H1 (cell line): ENCODE measurements around the gene EPHB3. TPM values are rescaled to one million over a fixed set of nuclear protein-coding genes. Genes with fewer than 3 reads are reported as not detected.

ENCODE experiments used
- CTCF ChIA-PET: fragments of 300-600 bp; sonication (Branson Sonifier 250); formaldehyde crosslinking; loops from one replicate; lab custom pipeline; 2021; ENCODE audit not compliant: partially characterized antibody; lab: Charles Lee
- POLR2A ChIA-PET: fragments of 300-600 bp; sonication (Branson Sonifier 250); formaldehyde crosslinking; loops from one replicate; lab custom pipeline; 2021; ENCODE audit warnings: inconsistent platforms; ENCODE audit not compliant: partially characterized antibody; lab: Charles Lee
- DNase-seq, 2 experiments: peaks; one replicate each; pipeline versions ENCODE4 v3.0.0 to v3.0.0-alpha.2; 2010 to 2022; ENCODE audit warnings: low spot score in 2 of 2, low read depth in 1 of 2, mixed read lengths in 1 of 2
- FAIRE-seq: peaks from 2 replicates; lab custom pipeline; 2011; peaks lifted over from hg19 to GRCh38; lab: Jason Lieb, UNC
- H2AFZ ChIP-seq: 2 replicates; pipeline ENCODE4 v1.8.1; 2012; ENCODE audit warnings: low read length, inconsistent platforms
- H2AK5ac ChIP-seq: 2 replicates; pipeline ENCODE4 v1.6.1; 2013; ENCODE audit warnings: low read depth, low read length
- H2BK120ac ChIP-seq: replicated peaks from 2 replicates; pipeline ENCODE3; 2013; ENCODE audit warnings: low read depth, low read length, inconsistent platforms
- H2BK12ac ChIP-seq: 2 replicates; pipeline ENCODE4 v1.6.1; 2013; ENCODE audit warnings: low read depth, low read length
- H2BK15ac ChIP-seq: 2 replicates; pipeline ENCODE4 v1.6.1; 2013; ENCODE audit warnings: low read length
- H2BK20ac ChIP-seq: 2 replicates; pipeline ENCODE4 v1.6.1; 2013; ENCODE audit warnings: low read length
- H2BK5ac ChIP-seq: 2 replicates; pipeline ENCODE4 v1.6.1; 2013; ENCODE audit warnings: low read depth, low read length
- H3K14ac ChIP-seq: 2 replicates; pipeline ENCODE4 v1.6.1; 2013; ENCODE audit warnings: inconsistent platforms; ENCODE audit not compliant: insufficient read length
- H3K18ac ChIP-seq: 2 replicates; pipeline ENCODE4 v1.6.1; 2013; ENCODE audit warnings: low read length; ENCODE audit errors: extremely low read depth
- H3K23ac ChIP-seq: 2 replicates; pipeline ENCODE4 v1.6.1; 2013; ENCODE audit warnings: inconsistent platforms; ENCODE audit not compliant: insufficient read length
- H3K23me2 ChIP-seq: 2 replicates; pipeline ENCODE4 v1.6.1; 2013; ENCODE audit warnings: low read depth, low read length
- H3K27ac ChIP-seq: 2 replicates; pipeline ENCODE4 v1.6.1; 2011; ENCODE audit warnings: low read depth, low read length, inconsistent platforms
- H3K27me3 ChIP-seq, 4 experiments: replicated peaks in 1 of 4; 1 replicate in 1 of 4; 2 replicates in 3 of 4; pipeline versions ENCODE4 v1.6.1 to v1.8.1; 2011 to 2013; ENCODE audit warnings: low read length in 3 of 4, mild to moderate bottlenecking in 3 of 4, inconsistent platforms in 2 of 4, mixed read lengths in 2 of 4, moderate library complexity in 1 of 4; ENCODE audit not compliant: control insufficient read depth in 3 of 4, insufficient read depth in 3 of 4; ENCODE audit errors: extremely low read depth in 1 of 4
- H3K36me3 ChIP-seq, 4 experiments: 2 replicates each; pipeline versions ENCODE4 v1.6.1 to v1.8.1; 2011 to 2013; ENCODE audit warnings: mild to moderate bottlenecking in 4 of 4, low read length in 3 of 4, moderate library complexity in 2 of 4, control low read depth in 1 of 4, inconsistent platforms in 1 of 4; ENCODE audit not compliant: insufficient read depth in 4 of 4, control insufficient read depth in 2 of 4
- H3K4ac ChIP-seq: replicated peaks from 2 replicates; pipeline ENCODE3; 2013; ENCODE audit warnings: low read length, low read depth, mixed read lengths, inconsistent platforms; ENCODE audit not compliant: insufficient read length
- H3K4me1 ChIP-seq, 4 experiments: replicated peaks in 1 of 4; 1 replicate in 1 of 4; 2 replicates in 3 of 4; pipeline versions ENCODE4 v1.6.1 to v1.8.1; 2011 to 2013; ENCODE audit warnings: low read length in 3 of 4, inconsistent platforms in 2 of 4, mixed read lengths in 1 of 4; ENCODE audit not compliant: insufficient read depth in 4 of 4, control insufficient read depth in 3 of 4
- H3K4me2 ChIP-seq, 2 experiments: 2 replicates each; pipeline versions ENCODE4 v1.6.1 to v1.8.1; 2011 to 2013; ENCODE audit warnings: low read depth in 2 of 2, low read length in 2 of 2, control low read depth in 1 of 2, inconsistent platforms in 1 of 2, mild to moderate bottlenecking in 1 of 2; ENCODE audit not compliant: insufficient read depth in 1 of 2
- H3K4me3 ChIP-seq, 4 experiments: fragments of 200-600, 300-600 bp in 1 of 4; sonication (generic), shearing (Covaris generic), sonication (Bioruptor Twin) in 1 of 4; 2 replicates each; pipeline versions ENCODE4 v1.5.1 to v1.8.1; 2011 to 2016; ENCODE audit warnings: low read length in 4 of 4, low read depth in 3 of 4, control low read depth in 2 of 4, inconsistent platforms in 2 of 4, mild to moderate bottlenecking in 2 of 4, mixed read lengths in 1 of 4, moderate library complexity in 1 of 4; ENCODE audit not compliant: insufficient read depth in 2 of 4; ENCODE audit errors: extremely low read depth in 1 of 4
- H3K56ac ChIP-seq: replicated peaks from 2 replicates; pipeline ENCODE3; 2013; ENCODE audit warnings: low read depth, mild to moderate bottlenecking, mixed read lengths, low read length, inconsistent platforms; ENCODE audit not compliant: insufficient read length
- H3K79me1 ChIP-seq: 2 replicates; pipeline ENCODE4 v1.6.1; 2013; ENCODE audit warnings: low read depth, low read length, control low read depth
- H3K79me2 ChIP-seq, 2 experiments: 2 replicates each; pipeline versions ENCODE4 v1.6.1 to v1.8.1; 2012 to 2013; ENCODE audit warnings: low read length in 2 of 2, mild to moderate bottlenecking in 2 of 2, inconsistent platforms in 1 of 2; ENCODE audit not compliant: insufficient read depth in 2 of 2, control insufficient read depth in 1 of 2
- H3K9ac ChIP-seq, 4 experiments: replicated peaks in 1 of 4; 1 replicate in 1 of 4; 2 replicates in 3 of 4; pipeline versions ENCODE4 v1.6.1 to v1.8.1; 2011 to 2013; ENCODE audit warnings: low read depth in 3 of 4, low read length in 3 of 4, control low read depth in 2 of 4, mild to moderate bottlenecking in 2 of 4, moderate library complexity in 2 of 4, inconsistent platforms in 1 of 4; ENCODE audit errors: extremely low read depth in 1 of 4
- H3K9me3 ChIP-seq, 2 experiments: 2 replicates each; pipeline versions ENCODE4 v1.6.1 to v1.8.1; 2012 to 2013; ENCODE audit warnings: mild to moderate bottlenecking in 2 of 2, moderate library complexity in 2 of 2, control low read depth in 1 of 2, inconsistent platforms in 1 of 2, low read depth in 1 of 2, low read length in 1 of 2, mixed read lengths in 1 of 2; ENCODE audit not compliant: insufficient read depth in 2 of 2
- H4K20me1 ChIP-seq, 2 experiments: replicated peaks in 1 of 2; 2 replicates each; pipeline versions ENCODE3 to v1.8.1; 2011 to 2013; ENCODE audit warnings: inconsistent platforms in 2 of 2, low read length in 2 of 2, mild to moderate bottlenecking in 1 of 2; ENCODE audit not compliant: insufficient read depth in 2 of 2, control insufficient read depth in 1 of 2
- H4K5ac ChIP-seq: 2 replicates; pipeline ENCODE4 v1.6.1; 2013; ENCODE audit warnings: low read length, low read depth, mixed read lengths, inconsistent platforms; ENCODE audit not compliant: insufficient read length
- H4K8ac ChIP-seq: 2 replicates; pipeline ENCODE4 v1.8.0; 2013; ENCODE audit warnings: mild to moderate bottlenecking, moderate library complexity, low read length, inconsistent platforms; ENCODE audit not compliant: insufficient read depth; ENCODE audit errors: extremely low read depth
- H4K91ac ChIP-seq: replicated peaks from 2 replicates; pipeline ENCODE3; 2013; ENCODE audit warnings: low read length, mixed read lengths, inconsistent platforms; ENCODE audit not compliant: insufficient read length
- EZH2 ChIP-seq: fragments of 200-600 bp; sonication (generic); IDR thresholded peaks from 2 replicates; pipeline ENCODE4 v1.7.1; 2012; ENCODE audit warnings: low read depth, mild to moderate bottlenecking, moderate library complexity, low read length, inconsistent platforms; ENCODE audit not compliant: severe bottlenecking
- HDAC6 ChIP-seq: IDR thresholded peaks from one replicate; pipeline ENCODE4 v1.7.1; 2012; ENCODE audit warnings: low read depth, mild to moderate bottlenecking, inconsistent platforms, low read length, moderate library complexity
- RNF2 ChIP-seq: fragments of 200-900, 300-1000 bp; sonication (generic); IDR thresholded peaks from 2 replicates; pipeline ENCODE4 v1.7.1; 2016; ENCODE audit warnings: borderline replicate concordance, low read depth, mild to moderate bottlenecking, antibody characterized with exemption, low read length; ENCODE audit not compliant: poor library complexity, severe bottlenecking; ENCODE audit errors: missing control alignments
- SUZ12 ChIP-seq: fragments of 200-600 bp; sonication (generic); IDR thresholded peaks from 2 replicates; pipeline ENCODE4 v1.6.1; 2012; ENCODE audit warnings: mild to moderate bottlenecking, inconsistent platforms, low read length, moderate library complexity, mixed read lengths
- WGBS, 2 experiments: shearing (Covaris generic) in 1 of 2; methylation state at CpG; one replicate each; pipeline versions ENCODE4 v1.1.6 to v1.1.7; 2013 to 2015; ENCODE audit warnings: low lambda C conversion rate in 2 of 2, mixed read lengths in 2 of 2, inconsistent platforms in 1 of 2, low coverage in 1 of 2, missing lambda C conversion rate in 1 of 2; ENCODE audit not compliant: insufficient replicate concordance in 2 of 2, insufficient coverage in 1 of 2, insufficient read length in 1 of 2; ENCODE audit errors: extremely low coverage in 1 of 2, missing lambda C conversion rate in 1 of 2; 5-methylcytosine and 5-hydroxymethylcytosine counted together
- polyA plus RNA-seq, 7 experiments: library from polyadenylated mRNA; depleted of rRNA in 3 of 7; stranded (reverse) in 5 of 7; unstranded in 2 of 7; fragments of >200 nt in 5 of 7; fragments of 200-250 nt in 2 of 7; gene quantifications; 1 replicate in 5 of 7; 2 replicates in 1 of 7; 4 replicates in 1 of 7; pipeline versions ENCODE4 v1.2.1 to v1.2.3, GENCODE V29; 2011 to 2013; ENCODE audit warnings: missing spikeins in 2 of 7, mixed read lengths in 2 of 7
- total RNA-seq: library from RNA; stranded (reverse); fragmentation: NEBNext Ultra II Directional; extraction: Animal tissue kit (Norgen Biotek cat#: 25700); gene quantifications from 2 replicates; pipeline ENCODE4 v1.2.1, GENCODE V29; 2021

EPHB3 gene
- total and polyA plus RNA-seq, 2 of the 8 experiments (the other 6 are each of a cell fraction or from before 2014, with no cell fraction given): 0.41 to 0.91 TPM

DNA sequence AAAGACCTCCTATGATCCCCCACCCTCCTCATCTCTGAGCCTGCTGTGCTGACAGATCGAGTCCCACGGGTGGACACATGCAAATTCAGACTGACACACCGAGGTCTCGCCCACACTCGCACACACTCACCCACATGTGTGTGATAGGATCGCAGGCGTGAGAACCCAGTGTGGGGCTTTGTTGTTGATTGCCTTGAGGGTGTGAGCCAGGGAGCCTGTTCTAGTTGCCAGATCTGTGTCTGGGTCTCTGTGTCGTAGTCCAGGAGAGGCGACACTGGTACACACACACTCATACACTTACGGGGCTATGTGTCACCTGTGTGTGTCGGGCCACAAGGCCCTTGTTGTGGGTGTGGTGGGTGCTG, 2.0 kb downstream of the EPHB3 start:
- Histone ChIP-seq H3K36me3 (no peaks in the 10 kb centered on the region; a peak in 1 of 8 replicates), H2BK15ac (no peak overlapping the region), H3K79me1 (no peaks in the 10 kb centered on the region), H2BK20ac (0 out of 2 replicates have a peak overlapping the region, but pooled peaks have one; percentile 66), H3K4me3 (no peak overlapping the region; a peak in 1 of 8 replicates), H4K20me1 (peaks cover 20 to 22% of the 10 kb centered on the region in 2 experiments), H2BK5ac (no peak overlapping the region), H4K91ac (no peak overlapping the region), H3K27ac (no peak overlapping the region), H3K18ac (no peak overlapping the region; the same call in 1 of the 2 replicates), H3K79me2 (no peaks in the 10 kb centered on the region), H3K23ac (no peak overlapping the region), H3K9me3 (no peaks in the 10 kb centered on the region), H3K4me2 (peak overlapping the region; percentile 30 to 47; a peak in 2 of 4 replicates), H4K8ac (no peak overlapping the region), H3K23me2 (peaks cover 5% of the 10 kb centered on the region), H2AK5ac (no peak overlapping the region; the same call in 1 of the 2 replicates), H3K56ac (no peak overlapping the region), H4K5ac (no peak overlapping the region), H3K14ac (no peak overlapping the region), H2AFZ (no peak overlapping the region), H3K4ac (no peak overlapping the region), H2BK12ac (no peak overlapping the region), H3K4me1 (peaks cover 14 to 52% (median 45%) of the 10 kb centered on the region in 4 experiments), H3K27me3 (peaks cover 70 to 94% (median 92%) of the 10 kb centered on the region in 4 experiments), H2BK120ac (no peak overlapping the region), H3K9ac (no peak overlapping the region)
- 30% methylated on average over 11 of the region's 11 CpGs; no CpG with 5 or more reads in 1 of the 2 experiments for WGBS, 2 experiments
- DNase-seq: no peak
- ChIA-PET CTCF (interaction anchor here (0.7 to 5.1 kb wide), 13 partner anchors 9 to 241 kb away, joined by 3 to 51 read pairs (median 5); no protein-coding TSS in a partner anchor), POLR2A (interaction anchor here (1.0 to 5.9 kb wide), 4 partner anchors 10 to 148 kb away, joined by 3 to 46 read pairs (median 10); partner anchors contain the start of gene MAGEF1)
- no peak for FAIRE-seq
- TF ChIP-seq SUZ12 (peak; percentile 55; the same call in 1 of the 2 replicates), HDAC6 (no peak), EZH2 (peak; percentile 25), RNF2 (peak; percentile 44)
